NCI-H2227 (cell line): Measurements from ENCODE around the gene GDA.
A peak's percentile ranks its signal among the peaks of the same experiment; 100 is the strongest.
"Not testable (repeated sequence)": the region's sequence is repeated elsewhere in the genome, so short reads cannot be mapped to it uniquely, and the experiment has no call there.

ENCODE experiments used
- DNase-seq: peaks from one replicate; lab custom pipeline; 2025; ENCODE audit not compliant: unreplicated experiment; lab: John Stamatoyannopoulos, UW

Gene GDA

GRCh38 chr9:72204062-72204461 is 54.8 kb downstream of the GDA start:
- no peak for DNase-seq

GRCh38 chr9:72205513-72205912 is 56.3 kb downstream of the GDA start:
- DNase-seq = no peak

- DNase-seq = no peak
Measured at GRCh38 chr9:72207278-72207677, 58.0 kb downstream of the GDA start.

- no peak for DNase-seq
Measured at GRCh38 chr9:72210522-72210921, 61.3 kb downstream of the GDA start.

GRCh38 chr9:72211047-72211446 is 61.8 kb downstream of the GDA start:
- DNase-seq = no peak

- DNase-seq = no peak
Measured at GRCh38 chr9:72213906-72214305, 64.7 kb downstream of the GDA start.

GRCh38 chr9:72217306-72217842 is 68.1 kb downstream of the GDA start:
- DNase-seq = no peak

- no peak for DNase-seq
Measured at GRCh38 chr9:72220589-72220988, 71.3 kb downstream of the GDA start.

- no peak for DNase-seq
Measured at GRCh38 chr9:72226146-72226812, 77.0 kb downstream of the GDA start.

- DNase-seq = no peak
Measured at GRCh38 chr9:72228282-72228681, 79.0 kb downstream of the GDA start.

- DNase-seq = no peak
Measured at GRCh38 chr9:72232778-72233177, 83.5 kb downstream of the GDA start.

GRCh38 chr9:72247549-72247948 is 98.3 kb downstream of the GDA start:
- DNase-seq = no peak

GRCh38 chr9:72251589-72251988 is 102.3 kb downstream of the GDA start:
- no peak for DNase-seq

- no peak for DNase-seq
Measured at GRCh38 chr9:72254901-72255545, 105.8 kb downstream of the GDA start.

GRCh38 chr9:72255569-72255968 is 106.3 kb downstream of the GDA start:
- DNase-seq = no peak

GRCh38 chr9:72256931-72257330 is 107.7 kb downstream of the GDA start:
- no peak for DNase-seq

- DNase-seq = no peak
Measured at GRCh38 chr9:72257814-72258213, 108.6 kb downstream of the GDA start.

GRCh38 chr9:72262063-72262462 is 112.8 kb downstream of the GDA start:
- no peak for DNase-seq

- no peak for DNase-seq
Measured at GRCh38 chr9:72263572-72263971, 114.3 kb downstream of the GDA start.

- DNase-seq = no peak
Measured at GRCh38 chr9:72268961-72269360, 119.7 kb downstream of the GDA start.

GRCh38 chr9:72270359-72270758 is 121.1 kb downstream of the GDA start:
- DNase-seq = not testable (repeated sequence)

GRCh38 chr9:72271613-72272478 is 122.6 kb downstream of the GDA start:
- peak; percentile 67 for DNase-seq
